ENCODE measurements around the gene ZNF282.
"Not testable (repeated sequence)": the region's sequence is repeated elsewhere in the genome, so short reads cannot be mapped to it uniquely, and the experiment has no call there.

ZNF282 gene

DNA sequence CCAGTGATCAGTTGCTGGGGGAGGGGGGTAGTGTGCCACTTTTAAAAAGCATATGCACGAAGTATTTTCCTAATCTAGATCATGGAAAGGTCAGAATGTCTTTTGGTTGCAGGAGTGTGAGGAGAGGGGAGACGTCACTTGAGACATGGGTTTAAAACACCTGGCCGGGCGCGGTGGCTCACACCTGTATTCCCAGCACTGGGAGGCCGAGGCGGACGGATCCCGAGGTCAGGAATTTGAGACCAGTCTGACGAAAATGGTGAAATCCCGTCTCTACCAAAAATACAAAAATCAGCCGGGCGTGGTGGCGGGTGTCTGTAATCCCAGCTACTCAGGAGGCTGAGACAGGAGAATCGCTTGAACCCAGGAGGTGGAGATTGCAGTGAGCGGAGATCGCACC lies 31.0 kb downstream of the ZNF282 start:
- not testable (repeated sequence) for DNase-seq

DNA sequence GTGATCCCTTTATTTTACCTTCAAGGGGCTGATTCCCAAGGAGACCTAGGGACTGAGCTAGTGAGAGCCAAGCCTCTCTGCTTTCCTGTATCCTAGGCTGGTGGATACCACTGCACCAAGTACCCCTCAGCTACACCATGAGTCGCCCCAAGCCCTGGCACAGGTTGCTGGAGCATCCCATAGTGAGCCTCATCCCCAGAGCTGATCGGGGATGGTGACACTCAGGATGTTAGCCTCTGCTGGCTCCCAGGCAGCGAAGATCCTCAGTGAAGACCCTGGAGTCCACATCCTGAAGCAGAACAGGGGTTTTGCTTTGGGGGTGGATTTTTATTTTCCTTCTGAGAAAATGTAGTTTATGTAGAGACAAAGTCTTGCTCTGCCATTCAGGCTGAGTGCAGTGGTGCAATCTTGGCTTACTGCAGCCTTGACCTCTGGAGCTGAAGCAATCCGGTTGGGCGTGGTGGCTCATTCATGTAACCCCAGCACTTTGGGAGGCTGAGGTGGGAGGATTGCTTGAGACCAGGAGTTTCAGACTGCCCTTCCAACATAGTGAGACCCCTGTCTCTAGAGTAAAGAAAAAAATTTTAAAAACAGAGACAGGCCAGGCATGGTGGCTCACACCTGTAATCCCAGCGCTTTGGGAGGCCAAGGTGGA lies 31.6 kb downstream of the ZNF282 start:
- DNase-seq: no peak

DNA sequence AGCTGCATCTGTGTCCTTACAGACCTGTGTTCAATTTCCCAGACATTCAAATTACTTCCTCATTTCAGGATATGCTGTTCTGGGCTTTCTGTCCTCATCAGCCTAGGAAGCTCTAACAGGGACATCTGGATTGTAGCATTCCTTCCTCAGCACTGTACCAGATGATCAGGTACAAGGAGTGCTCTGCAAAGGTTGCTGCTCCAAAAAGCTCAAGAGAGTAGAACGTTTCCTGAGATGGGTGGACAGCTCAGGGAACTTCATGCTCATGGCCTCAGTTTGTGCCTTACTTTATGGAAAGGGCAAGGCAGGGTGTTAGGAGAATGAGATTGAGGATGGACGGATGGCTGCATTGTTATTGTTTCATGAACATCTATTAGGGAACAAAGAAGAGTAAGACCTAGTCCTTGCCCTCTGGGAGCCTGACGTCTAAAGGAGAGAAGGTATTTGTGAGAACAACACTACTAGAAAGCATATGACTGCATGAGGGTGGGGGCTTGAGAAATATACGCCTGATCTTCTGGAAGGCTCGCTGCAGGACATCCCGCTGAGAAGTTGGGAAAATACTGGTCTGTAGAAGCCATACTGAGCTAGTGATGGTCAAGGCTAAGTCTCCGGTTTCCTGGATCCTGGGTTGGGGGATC lies 33.6 kb downstream of the ZNF282 start:
- DNase-seq: no peak

DNA sequence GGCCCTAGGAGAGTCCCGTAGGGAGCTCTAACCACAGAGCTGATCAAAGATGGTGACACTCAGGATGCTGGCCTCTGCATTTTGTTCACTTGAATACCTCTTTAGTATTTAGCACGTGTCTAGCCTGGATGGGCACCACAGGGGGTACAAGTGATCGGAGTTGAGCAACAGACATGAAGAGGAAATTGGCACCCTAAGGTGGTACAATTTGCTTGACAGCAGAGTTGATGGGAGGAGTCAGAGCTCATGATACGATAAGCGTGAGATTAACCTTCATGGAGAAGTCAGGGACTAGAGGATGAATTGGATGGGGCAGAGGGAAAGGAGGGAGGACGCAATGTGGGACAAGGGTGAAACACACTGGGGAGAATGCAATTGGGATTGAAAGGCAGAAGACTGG lies 34.2 kb downstream of the ZNF282 start:
- no peak for DNase-seq

DNA sequence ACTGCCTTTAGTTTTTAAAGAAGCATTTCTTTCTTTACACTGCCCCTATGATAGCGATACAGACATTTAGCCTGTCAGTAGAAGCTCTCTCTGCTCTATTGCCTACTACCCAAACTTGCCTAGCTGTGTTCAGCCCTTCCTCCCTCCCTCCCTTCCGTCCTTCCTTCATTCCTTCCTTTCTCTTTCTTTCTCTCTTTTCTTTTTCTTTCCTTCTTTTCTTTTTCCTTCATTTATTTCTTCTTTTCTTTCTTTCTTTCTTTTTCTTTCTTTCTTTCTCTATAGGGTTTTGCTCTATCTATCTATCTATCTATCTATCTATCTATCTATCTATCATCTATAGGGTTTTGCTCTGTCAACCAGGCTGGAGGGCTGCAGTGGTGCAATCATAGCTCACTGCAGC lies 37.0 kb downstream of the ZNF282 start:
- DNase-seq: no peak

DNA sequence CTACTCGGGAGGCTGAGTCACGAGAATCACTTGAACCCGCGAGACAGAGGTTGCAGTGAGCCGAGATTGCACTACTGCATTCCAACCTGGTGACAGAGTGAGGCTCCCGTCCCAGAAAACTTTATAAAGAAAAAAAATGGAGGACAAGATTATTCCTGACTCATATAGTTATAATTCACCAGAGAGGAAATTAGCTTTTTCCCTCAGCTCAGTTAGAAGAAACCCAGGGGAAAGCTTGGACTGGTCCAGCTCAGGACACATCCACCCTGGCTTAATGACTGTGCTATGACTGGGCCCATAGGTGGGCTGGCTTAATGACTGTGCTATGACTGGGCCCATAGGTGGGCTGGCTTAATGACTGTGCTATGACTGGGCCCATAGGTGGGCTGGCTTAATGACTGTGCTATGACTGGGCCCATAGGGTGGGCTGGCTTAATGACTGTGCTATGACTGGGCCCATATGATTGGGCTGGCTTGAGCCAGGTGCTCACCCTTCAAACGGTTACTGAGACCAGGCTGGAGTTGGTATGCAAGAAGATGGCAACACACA lies 38.4 kb downstream of the ZNF282 start:
- not testable (repeated sequence) for DNase-seq

DNA sequence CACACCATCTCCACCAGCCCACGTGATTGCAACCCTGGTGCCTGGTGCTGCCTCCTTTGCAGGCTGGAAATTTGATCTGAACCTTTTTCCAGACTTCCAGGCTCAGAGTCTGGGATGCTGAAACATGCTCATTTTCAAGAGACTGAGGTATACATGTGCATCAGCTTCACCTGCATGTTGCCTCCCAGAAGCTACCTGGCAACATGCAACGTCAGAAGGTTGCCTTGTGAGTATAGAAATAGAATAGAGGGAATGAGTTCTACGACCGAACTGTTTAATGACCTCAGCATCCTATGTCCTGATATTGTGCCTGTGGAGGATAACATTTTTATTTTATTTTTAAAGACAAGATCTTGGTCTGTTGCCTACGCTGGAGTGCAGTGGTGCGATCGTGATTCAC lies 42.2 kb downstream of the ZNF282 start:
- no peak for DNase-seq

DNA sequence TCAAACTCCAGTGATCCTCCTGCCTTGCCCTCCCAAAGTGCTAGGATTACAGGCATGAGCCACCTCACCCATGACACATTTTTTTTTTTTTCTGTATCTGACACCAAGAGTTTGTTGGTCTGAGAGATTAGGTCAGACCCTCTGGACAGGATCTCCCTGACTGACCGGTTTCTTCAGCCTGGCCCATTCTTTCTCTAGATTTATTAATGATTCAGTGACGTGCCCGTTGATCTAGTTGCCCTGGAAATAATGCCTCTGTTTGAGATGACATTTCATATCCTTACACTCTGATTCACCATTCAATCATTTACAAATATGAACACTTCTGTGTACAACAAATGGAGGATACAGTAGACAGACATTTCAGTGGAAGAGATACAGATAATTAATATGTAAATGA lies 42.7 kb downstream of the ZNF282 start:
- DNase-seq: no peak

DNA sequence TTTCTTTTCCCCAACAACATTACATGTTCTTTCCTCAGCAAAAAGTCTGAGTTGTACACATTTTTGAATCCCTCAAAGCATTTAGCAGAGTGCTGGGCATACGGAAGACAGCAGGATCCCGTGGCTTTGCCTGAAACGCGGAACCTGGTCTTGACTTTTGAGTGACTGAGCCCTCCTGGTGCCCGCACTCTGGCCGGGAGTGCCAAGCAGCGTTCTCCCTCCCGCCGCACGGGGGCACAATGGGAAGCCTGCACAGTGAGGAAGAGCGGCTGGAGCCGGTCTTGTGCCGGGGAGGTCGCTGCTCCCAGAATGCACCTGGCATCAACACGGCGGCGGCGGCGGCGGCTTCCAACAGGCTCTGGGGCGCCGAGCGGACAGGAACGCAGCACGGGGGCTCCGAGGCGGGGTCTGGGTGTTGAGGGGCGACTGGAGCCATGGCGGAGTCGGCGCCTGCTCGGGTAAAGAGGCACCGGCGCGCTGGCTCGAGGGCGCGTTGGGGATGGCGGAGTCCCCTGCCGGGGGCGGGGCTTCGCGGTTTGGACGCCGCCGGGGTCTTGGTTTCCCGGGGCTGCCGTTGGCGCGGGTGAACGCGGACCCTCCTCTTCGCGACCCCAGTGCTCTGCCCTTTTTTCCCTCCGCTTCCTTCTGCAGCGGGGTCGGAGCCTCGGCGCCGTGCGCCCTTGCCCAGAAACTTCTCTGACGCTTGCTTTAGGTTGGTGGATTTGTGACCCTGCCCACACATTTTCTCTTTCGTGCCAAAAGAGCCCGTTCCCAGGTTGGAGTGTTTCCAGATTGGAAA lies 44.2 kb downstream of the ZNF282 start, which contains the start of gene ZNF212:
TSS of gene ZNF212 (plus strand) at position 307 of the 799 bp plus-strand sequence. CDS start at position 435, 128 bp downstream.
- DNase-seq: peak; percentile 73

DNA sequence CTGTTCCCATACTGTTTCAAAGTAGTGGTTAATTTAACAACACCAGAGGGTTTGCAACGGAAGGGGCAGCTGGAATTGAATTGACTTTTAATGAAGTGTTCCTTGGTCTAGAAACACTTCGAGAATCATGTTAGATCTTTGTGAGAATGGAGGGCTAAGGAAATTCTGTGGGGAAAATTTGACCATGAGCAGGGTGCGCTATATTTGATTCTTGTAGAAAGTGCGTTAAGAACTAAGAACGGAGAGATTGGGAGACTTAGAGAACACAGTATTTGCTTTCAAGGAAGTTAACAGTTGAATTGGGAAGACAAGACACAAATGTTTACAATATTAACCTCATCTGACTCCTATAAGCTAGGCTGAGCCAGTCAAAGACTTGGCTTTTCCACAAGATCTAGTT lies 45.3 kb downstream of the ZNF282 start:
- DNase-seq: no peak

DNA sequence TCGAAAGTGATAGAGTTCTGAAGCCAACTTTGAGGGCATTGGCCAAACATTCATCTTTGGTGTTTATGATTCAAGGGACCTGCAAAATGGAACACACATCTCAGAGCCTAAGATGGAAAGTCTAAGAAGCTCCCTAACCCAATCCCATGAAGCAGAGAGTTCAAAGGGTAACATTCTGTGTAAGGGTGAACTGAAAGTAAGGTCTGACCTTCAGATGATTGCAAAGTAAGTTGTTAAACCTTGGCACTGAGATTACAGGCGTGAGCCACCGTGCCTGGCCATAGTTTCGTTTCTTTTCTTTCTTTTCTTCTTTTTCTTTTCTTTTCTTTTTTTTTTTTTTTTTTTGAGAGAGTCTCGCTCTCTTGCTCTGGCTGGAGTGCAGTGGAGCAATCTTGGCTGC lies 46.4 kb downstream of the ZNF282 start:
- DNase-seq: no peak

DNA sequence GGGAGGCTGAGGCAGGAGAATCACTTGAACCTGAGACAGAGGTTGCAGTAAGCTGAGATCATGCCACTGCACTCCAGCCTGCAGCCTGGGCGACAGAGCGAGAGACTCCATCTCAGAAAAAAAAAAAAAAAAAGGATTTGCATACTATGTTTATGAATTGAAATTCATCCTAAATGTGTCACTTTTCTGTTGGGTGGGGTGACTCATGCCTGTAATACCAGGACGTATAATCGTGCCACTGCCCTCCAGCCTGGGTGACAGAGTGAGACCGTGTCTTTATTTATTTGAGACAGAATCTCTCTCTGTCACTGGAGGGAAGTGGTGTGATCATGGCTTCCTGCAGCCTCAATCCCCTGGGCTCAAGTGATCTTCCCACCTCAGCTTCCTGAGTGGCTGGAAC lies 49.9 kb downstream of the ZNF282 start:
- no peak for DNase-seq

DNA sequence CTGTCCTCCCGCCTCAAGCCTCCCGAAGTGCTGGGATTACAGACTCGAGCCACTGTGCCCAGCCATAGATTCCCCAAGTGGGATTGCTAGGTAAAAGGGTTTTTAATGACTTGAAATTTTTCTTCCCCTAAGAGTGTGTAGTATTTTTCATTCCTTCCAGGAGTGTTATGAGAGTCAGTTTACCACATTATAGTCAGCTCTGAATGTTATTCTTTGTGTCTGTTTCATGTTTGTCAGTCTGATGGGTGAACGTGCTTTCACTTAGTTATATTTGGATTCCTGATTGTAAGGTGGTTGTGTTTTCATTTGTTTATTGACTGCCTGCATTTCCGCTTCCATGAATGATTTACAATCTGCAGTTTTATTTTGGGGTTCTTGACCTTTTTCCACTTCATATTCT lies 50.4 kb downstream of the ZNF282 start:
- DNase-seq: no peak

DNA sequence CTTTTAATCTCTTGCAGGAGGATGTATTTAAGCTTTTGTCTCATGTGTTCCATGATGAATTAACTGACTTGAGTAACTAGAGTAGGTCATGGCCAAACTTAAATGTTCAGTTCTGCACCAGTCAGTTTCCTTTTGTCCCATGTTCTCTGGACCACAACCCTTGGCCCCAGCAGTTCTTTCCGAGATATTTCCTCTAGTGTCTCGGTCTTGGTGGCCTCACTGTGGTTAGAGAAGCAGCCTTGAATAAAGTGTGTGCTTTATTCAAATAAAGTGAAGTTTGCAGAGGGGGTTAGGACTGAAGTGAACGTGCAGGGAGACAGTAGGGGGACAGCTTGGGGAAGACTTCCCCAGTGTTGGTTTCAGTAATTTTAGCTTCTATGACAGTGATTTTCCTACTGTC lies 53.4 kb downstream of the ZNF282 start:
- no peak for DNase-seq

DNA sequence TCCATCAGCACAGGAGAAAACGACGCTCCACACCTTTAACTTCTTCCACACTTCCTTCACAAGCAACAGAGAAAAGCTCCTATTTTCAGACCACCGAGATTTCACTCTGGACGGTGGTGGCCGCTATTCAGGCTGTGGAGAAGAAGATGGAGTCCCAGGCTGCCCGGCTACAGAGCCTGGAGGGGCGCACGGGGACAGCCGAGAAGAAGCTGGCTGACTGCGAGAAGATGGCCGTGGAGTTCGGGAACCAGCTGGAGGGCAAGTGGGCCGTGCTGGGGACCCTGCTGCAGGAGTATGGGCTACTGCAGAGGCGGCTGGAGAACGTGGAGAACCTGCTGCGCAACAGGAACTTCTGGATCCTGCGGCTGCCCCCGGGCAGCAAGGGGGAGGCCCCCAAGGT lies 54.8 kb downstream of the ZNF282 start:
- DNase-seq: not testable (repeated sequence)

DNA sequence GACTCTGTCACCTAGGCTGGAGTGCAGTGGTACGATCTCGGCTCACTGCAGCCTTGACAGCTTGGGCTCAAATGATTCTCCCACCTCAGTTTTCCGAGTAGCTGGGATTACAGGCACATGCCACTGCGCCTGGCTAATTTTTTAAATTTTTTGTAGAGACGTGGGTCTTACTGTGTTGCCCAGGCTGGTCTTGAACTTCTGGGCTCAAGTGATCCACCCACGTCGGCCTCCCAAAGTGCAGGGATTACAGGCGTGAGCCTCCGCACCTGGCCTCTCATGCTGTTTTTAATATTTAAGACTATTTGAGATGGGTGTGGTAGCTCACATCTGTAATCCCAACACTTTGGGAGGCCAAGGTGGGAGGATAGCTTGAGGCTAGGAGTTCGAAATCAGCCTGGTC lies 56.2 kb downstream of the ZNF282 start:
- DNase-seq: not testable (repeated sequence)

DNA sequence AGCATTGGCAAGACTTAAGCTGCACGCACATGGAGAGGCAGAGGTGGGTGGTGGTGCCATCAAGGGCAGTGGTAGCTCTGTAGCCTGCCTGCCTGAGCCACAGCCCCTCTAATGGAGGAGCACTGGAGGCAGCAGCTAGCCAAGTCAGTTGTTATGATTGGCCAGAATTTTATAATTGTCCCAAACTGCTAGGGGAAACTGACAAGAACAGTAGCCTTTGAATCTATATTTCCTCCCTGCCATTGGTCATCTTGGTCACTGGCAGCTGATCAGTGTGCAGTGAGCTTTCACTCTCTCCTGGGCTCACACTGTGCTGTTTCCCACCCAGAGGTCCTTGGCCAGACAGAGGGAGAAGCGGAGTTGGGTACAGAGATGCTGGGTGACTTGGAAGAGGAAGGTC lies 57.0 kb downstream of the ZNF282 start:
- no peak for DNase-seq

DNA sequence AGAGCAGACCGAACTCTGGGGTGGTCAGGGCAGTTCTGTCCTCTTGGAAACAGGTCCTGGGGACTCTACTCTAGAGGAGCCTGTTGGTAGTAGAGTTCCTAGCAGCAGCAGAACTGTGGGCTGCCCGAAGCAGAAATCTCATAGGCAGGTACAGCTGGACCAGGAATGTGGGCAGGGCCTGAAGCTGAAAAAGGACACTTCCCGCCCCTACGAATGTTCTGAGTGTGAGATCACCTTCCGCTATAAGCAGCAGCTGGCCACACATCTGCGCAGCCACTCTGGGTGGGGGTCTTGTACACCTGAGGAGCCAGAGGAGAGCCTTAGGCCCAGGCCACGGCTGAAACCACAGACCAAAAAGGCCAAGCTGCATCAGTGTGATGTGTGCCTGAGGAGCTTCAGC lies 58.3 kb downstream of the ZNF282 start:
- DNase-seq: no peak

DNA sequence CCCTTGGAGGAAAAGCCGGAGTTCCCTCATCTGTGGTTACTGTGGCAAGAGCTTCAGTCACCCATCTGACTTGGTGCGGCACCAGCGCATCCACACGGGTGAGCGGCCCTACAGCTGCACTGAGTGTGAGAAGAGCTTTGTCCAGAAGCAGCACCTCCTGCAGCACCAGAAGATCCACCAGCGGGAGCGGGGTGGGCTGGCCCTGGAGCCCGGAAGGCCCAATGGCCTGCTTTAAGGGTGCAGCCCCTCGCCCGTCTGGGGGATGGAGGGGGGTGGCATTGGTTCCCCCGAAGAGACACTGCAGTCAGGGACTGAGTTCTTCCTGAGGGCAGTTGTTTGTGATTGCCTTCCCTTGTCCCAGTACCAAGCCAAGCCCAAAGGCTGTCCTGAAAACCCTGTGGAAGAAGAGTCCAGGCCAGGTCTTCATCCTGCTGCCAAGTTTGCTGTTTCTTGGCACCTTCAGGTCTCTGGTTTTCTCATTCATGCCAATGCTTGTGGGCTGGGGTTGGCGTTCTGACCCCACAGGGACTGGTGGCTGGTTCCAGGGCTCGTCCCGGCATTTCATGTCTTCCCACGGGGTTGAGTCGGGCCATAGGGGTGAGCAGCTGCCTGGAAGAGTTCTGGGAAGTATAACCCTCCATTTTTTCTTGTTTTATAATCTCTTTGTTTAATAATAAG lies 59.0 kb downstream of the ZNF282 start:
- no peak for DNase-seq

DNA sequence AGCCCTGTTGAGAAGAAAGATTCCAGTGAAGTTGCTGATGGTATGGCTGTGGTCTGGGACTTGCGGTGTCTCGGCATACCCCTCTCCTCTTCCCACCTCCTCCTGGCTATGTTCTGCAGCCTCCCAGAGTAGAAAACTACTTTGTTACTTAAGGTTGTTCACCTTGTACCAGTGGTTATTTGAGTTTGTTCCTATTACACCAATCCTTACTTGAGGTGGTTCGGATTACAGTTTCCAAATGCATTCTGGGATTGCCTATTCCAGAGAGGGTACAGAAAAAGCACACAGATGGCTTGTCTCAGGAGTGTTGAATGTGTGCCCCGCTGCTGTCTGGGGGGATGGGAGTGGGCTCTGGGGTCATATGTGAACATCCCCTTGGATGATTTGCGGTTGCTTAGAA lies 59.8 kb downstream of the ZNF282 start:
- DNase-seq: no peak

DNA sequence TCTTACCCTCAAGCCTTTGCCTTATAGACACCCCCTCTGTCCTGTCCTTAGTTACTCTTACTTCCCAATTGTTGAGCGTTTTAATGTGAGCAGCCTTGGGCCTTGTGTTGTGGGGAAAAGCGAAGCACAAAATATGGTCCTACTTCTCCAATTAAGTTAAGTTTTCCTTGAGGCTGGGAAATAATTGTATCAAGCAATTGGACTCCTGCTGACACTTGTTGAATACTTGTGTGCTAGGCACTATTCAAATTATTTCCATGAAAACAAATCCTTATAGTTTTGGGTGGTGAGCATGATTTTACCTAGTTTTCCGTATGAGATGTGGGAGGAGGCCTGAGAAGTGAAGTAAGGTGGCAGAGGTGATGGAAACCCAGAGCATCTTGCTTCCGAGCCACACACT lies 61.2 kb downstream of the ZNF282 start:
- DNase-seq: no peak

DNA sequence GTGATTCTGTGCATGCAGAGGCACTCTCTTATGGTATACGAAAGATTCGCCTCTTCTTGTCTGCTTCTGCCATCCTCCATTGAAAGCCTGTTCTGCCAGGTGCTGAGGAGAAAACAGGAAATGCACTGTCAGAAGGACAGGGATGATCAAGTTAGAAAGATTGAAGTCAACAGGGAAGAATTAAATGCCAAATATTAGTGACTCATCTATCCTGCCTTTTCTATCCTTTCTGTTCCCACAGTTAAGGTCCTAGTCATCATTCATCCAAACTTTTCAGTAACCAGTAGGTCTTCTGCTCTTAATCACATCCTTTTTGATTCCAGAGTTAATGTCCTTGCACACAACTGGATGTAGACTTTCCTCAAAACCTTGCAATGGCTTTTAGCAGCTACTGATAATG lies 61.8 kb downstream of the ZNF282 start:
- no peak for DNase-seq

DNA sequence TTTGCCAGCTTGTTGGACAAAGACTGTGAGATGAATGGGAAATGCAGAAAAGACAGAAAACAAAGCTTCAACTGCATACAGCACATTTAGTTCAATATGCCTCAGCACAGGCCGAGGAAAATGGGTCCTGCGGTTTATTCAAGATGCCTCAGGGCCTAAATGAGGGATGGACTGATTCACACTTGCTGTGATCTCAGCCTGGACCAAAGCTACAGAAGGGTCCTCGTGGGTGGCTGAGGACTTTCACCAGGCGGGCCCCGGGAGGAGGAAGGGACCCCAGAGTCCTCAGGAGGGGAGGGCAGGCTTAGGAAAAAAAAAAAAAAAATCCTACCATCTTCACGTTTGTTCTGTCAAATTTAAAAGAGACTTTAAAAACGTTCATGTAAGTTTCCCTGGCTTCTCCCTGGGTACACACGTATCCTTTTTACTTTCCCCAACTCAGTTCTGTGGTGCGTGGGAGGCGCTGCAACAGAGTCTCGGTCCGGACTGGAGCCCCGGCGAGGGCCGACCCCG lies 66.0 kb downstream of the ZNF282 start:
- DNase-seq: no peak
